Upper lobe of left lung (tissue), 6 donors: ENCODE measurements around the gene NMRK2. TPM values are rescaled to one million over a fixed set of nuclear protein-coding genes. Genes with fewer than 3 reads are reported as not detected.

Experiments
- ATAC-seq, 2 donors: fragments of 200-7000 bp; cut with Tn5 transposase; one replicate each; pipeline ENCODE4 v1.9.1; 2022; ENCODE audit warnings: mild to moderate bottlenecking in 2 of 2, moderate library complexity in 2 of 2; ENCODE audit not compliant: low FRiP score in 2 of 2
- DNase-seq, 2 donors: peaks; one replicate each; pipeline ENCODE4 v3.0.0-alpha.2; 2019 to 2020
- H3K27ac ChIP-seq, 4 donors: fragments of 200-600 bp; sonication (generic); one replicate each; pipeline ENCODE4 v1.5.1; 2016 to 2019
- H3K27me3 ChIP-seq, 4 donors: fragments of 200-600 bp; sonication (generic); one replicate each; pipeline ENCODE4 v1.5.1; 2017 to 2019
- H3K36me3 ChIP-seq, 4 donors: fragments of 200-600 bp; sonication (generic); one replicate each; pipeline ENCODE4 v1.5.1; 2016 to 2019
- H3K4me1 ChIP-seq, 4 donors: fragments of 200-600 bp; sonication (generic); one replicate each; pipeline ENCODE4 v1.5.1; 2018 to 2019
- H3K4me3 ChIP-seq, 4 donors: fragments of 200-600 bp; sonication (generic); one replicate each; pipeline ENCODE4 v1.5.1; 2017 to 2019; ENCODE audit warnings: mild to moderate bottlenecking in 2 of 4, moderate library complexity in 1 of 4
- H3K9me3 ChIP-seq, 4 donors: fragments of 200-600 bp; sonication (generic); one replicate each; pipeline ENCODE4 v1.5.1; 2018 to 2019
- CTCF ChIP-seq, 6 experiments: fragments of 450-650 bp in 4 of 6; fragments of 200-600 bp in 2 of 6; sonication (generic) in 2 of 6; IDR thresholded peaks; one replicate each; pipeline ENCODE4 v1.5.1; 2016 to 2019; ENCODE audit warnings: antibody characterized with exemption in 6 of 6
- EP300 ChIP-seq, 4 donors: sonication (generic); formaldehyde crosslinking; IDR thresholded peaks; one replicate each; pipeline ENCODE4 v1.5.1; 2017; ENCODE audit warnings: antibody characterized with exemption in 4 of 4, control low read depth in 2 of 4
- POLR2A ChIP-seq, 4 donors: fragments of 450-650 bp; IDR thresholded peaks; one replicate each; pipeline ENCODE4 v1.5.1; 2016 to 2017; ENCODE audit warnings: antibody characterized with exemption in 4 of 4, mild to moderate bottlenecking in 2 of 4
- POLR2AphosphoS5 ChIP-seq, 2 donors: sonication (generic); formaldehyde crosslinking; IDR thresholded peaks; one replicate each; pipeline ENCODE4 v1.5.1; 2017; ENCODE audit warnings: antibody characterized with exemption in 2 of 2
- WGBS, 2 donors: methylation state at CpG; one replicate each; pipeline ENCODE4 v1.1.5; 2017 to 2018; 5-methylcytosine and 5-hydroxymethylcytosine counted together
- total RNA-seq, 6 donors: library from RNA; depleted of rRNA in 4 of 6; stranded (reverse); fragments of >200 nt in 4 of 6; gene quantifications; one replicate each; pipeline versions ENCODE4 v1.1.0 to v1.2.1, GENCODE V29; 2016 to 2021
- donor health status: DM: no; HTN: no; CAD: no; lungs with moderate emphysema.
- donor health status: DM: no; HTN: yes; CAD: no; lungs with severe emphysema.

NMRK2 gene
- total RNA-seq, 6 donors from 2014 or later: not detected

GRCh38 chr19:3958836-3959765 lies 26.2 kb downstream of the NMRK2 start:
- H3K27ac ChIP-seq: no peak overlapping the region
- peak in 1 of 2 donors; percentile 19 for ATAC-seq
- H3K9me3 ChIP-seq: no peaks in the 10 kb centered on the region
- peaks cover 27 to 85% (median 74%) of the 10 kb centered on the region in 4 donors for H3K36me3 ChIP-seq
- DNase-seq: peak in 1 of 2 donors; percentile 83
- H3K4me3 ChIP-seq: no peak overlapping the region
- TF ChIP-seq CTCF (IDR thresholded peaks at IDR 0.05) (no peak), POLR2A (IDR thresholded peaks at IDR 0.05) (no peak), EP300 (IDR thresholded peaks at IDR 0.05) (no peak)
- no peaks in the 10 kb centered on the region for H3K4me1 ChIP-seq
- 96 to 97% methylated on average over 64 to 78 of the region's 86 CpGs for WGBS, 2 donors
- no peaks in the 10 kb centered on the region for H3K27me3 ChIP-seq

- 97 to 99% methylated on average over 11 to 15 of the region's 15 CpGs for WGBS, 2 donors
- Histone ChIP-seq H3K36me3 (peaks cover 30 to 91% (median 80%) of the 10 kb centered on the region in 4 donors), H3K4me3 (no peak overlapping the region), H3K4me1 (peaks cover 0 to 2% (median 0%) of the 10 kb centered on the region in 4 donors), H3K27me3 (no peaks in the 10 kb centered on the region), H3K27ac (no peak overlapping the region), H3K9me3 (no peaks in the 10 kb centered on the region)
- TF ChIP-seq EP300 (IDR thresholded peaks at IDR 0.05) (no peak), CTCF (IDR thresholded peaks at IDR 0.05) (no peak), POLR2A (IDR thresholded peaks at IDR 0.05) (no peak), POLR2AphosphoS5 (IDR thresholded peaks at IDR 0.05) (no peak)
- DNase-seq (no peak), ATAC-seq (no peak)
Measured at GRCh38 chr19:3959766-3960131, 26.9 kb downstream of the NMRK2 start.

- Histone ChIP-seq H3K9me3 (no peaks in the 10 kb centered on the region), H3K4me1 (peaks cover 0 to 11% (median 2%) of the 10 kb centered on the region in 4 donors), H3K4me3 (no peak overlapping the region), H3K36me3 (peaks cover 31 to 98% (median 87%) of the 10 kb centered on the region in 4 donors), H3K27ac (no peak overlapping the region), H3K27me3 (no peaks in the 10 kb centered on the region)
- DNase-seq (peak in 1 of 2 donors; percentile 71), ATAC-seq (no peak)
- WGBS, 2 donors: 80 to 96% methylated on average over 6 to 18 of the region's 24 CpGs
- no peak for TF ChIP-seq EP300 (IDR thresholded peaks at IDR 0.05)
- no peak for TF ChIP-seq POLR2AphosphoS5 (IDR thresholded peaks at IDR 0.05)
- no peak for TF ChIP-seq POLR2A (IDR thresholded peaks at IDR 0.05)
- no peak for TF ChIP-seq CTCF (IDR thresholded peaks at IDR 0.05)
Measured at GRCh38 chr19:3961007-3961406, 28.1 kb downstream of the NMRK2 start.

GRCh38 chr19:3963458-3964255 lies 30.8 kb downstream of the NMRK2 start:
- Histone ChIP-seq H3K4me3 (no peak overlapping the region), H3K9me3 (no peaks in the 10 kb centered on the region), H3K27ac (no peak overlapping the region), H3K27me3 (no peaks in the 10 kb centered on the region), H3K36me3 (peaks cover 30 to 98% (median 91%) of the 10 kb centered on the region in 4 donors), H3K4me1 (peaks cover 18 to 38% (median 29%) of the 10 kb centered on the region in 4 donors)
- TF ChIP-seq POLR2A (IDR thresholded peaks at IDR 0.05) (no peak), CTCF (IDR thresholded peaks at IDR 0.05) (no peak), EP300 (IDR thresholded peaks at IDR 0.05) (no peak), POLR2AphosphoS5 (IDR thresholded peaks at IDR 0.05) (no peak)
- WGBS, 2 donors: 94% methylated on average over 18 of the region's 35 CpGs; no CpG with 5 or more reads in 1 of the 2 donors
- ATAC-seq (no peak), DNase-seq (peak in 1 of 2 donors; percentile 82)
